GM18858 (cell line): ENCODE results near the gene ACTN4.

ENCODE experiments used
- ATAC-seq: cut with Tn5 transposase; IDR thresholded peaks from one replicate; pipeline ENCODE4 v1.9.1; 2021; ENCODE audit not compliant: unreplicated experiment

ACTN4 gene

DNA sequence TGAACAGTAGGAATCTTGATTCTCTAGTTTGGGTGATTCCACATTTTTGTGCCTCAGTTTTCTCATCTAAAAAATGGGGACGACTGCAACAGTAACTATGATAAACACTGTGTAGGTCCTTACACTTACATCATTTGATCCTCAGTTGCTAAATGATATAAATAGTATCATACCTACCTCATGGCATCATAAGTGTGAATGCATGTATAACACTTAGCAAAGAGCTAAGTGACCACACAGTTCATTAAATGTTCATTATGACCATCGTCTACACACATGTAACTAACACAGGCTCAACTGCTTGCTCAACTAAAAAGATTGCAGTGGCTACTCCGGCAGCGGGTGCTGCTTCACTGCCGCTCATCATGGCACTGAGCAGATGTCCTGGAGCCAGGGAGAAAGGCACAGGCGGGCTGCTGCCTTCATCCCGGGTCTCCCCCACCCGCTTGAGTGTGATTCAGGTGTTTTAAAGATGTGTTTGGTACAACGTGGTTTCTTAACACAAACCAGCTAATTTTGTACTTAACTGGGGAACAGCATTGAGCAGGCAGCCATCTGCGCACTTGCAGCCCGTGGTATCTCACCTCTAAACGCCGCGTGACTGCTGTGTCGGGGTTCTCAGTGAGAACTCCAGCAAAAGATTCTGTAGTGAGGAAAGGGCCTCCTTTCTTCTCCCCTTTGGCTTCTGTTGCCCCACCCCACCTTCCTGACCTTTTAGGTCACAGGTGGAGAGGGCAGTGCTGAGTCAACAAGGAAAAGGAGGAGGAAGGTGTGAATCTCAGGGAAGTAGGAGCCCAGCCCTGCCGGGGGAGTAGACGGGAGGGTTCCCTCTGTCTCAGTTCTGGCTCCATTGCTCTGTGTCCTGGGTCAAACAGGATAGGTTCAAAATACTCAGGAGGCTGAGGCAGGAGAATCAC is 11.7 kb upstream of the ACTN4 start:
- no peak for ATAC-seq

DNA sequence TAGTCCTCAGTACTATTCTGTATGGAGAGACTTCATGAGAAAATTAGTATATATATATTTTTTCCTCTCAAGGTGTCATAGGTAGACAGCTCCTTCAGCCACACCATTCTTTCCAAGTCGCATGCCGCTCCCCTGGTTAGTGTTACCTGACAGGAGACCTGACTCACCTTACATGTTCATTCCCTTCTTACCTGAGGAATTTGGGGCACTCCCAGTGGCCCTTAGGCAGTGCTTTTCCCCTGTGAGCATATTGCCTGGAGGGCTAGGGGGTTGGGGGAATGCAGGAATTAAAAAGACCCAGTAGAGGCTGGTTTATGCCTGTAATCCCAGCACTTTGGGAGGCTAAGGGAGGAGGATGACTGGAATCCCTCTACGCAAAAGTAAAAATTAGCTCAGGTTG is 9.0 kb upstream of the ACTN4 start:
- no peak for ATAC-seq

DNA sequence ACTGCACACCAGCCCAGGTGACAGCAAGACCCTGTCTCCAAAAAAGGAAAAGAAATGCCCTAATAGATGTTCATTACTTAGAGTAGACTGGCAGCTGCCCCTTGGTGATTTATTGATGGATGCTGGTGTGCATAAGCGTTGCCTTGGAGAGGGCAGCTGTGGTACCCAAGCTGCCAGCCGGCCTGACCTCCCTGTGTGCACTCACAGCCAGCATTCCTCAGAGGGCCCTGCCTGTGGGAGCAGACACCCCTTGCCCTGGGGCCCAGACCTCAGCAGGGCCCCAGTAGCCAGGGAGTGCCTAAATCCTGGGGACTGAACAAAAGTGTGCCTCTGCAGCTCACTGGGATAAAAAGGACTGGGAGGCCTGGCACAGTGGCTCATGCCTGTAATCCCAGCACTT is 7.8 kb upstream of the ACTN4 start:
- ATAC-seq = no peak

DNA sequence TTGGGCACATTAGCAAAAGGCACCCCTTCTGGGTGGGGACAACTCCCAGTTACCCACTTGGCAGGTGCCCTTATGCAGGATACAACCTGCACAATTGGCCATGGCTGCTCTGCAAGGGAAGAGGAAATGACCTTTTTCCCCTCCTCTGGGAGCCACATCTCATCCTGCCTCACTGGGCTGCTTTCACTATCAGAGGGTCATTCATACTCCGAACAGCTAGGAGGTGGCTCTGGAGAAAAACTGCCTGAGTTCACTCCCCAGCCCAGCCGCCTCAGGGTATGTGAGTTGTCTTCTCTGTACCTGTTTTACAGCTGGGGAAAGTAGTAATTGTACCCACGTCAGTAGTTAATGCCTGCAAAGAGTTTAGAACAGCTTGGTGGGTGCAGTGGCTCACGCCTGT is 7.1 kb upstream of the ACTN4 start:
- ATAC-seq = no peak

DNA sequence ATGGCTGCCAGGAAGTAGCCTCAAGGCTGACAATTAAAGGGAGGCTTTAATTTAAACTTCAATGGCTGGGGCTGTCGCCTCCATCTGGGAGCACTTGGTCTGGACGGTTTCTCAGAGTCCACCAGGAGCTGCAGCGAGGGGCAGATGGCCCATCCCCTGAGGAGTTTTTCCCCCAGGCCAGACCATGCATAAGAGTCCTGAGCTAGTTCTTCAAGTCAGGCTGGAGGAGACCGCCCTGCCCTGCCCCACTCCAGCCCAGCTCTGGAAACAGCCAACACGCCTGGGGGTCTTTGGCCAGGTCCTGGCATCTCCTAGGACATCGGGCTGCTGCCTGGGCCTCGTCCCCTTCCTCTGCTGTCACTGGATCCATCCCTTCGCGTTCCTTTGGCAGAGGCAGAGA is 5.3 kb upstream of the ACTN4 start:
- ATAC-seq = no peak

DNA sequence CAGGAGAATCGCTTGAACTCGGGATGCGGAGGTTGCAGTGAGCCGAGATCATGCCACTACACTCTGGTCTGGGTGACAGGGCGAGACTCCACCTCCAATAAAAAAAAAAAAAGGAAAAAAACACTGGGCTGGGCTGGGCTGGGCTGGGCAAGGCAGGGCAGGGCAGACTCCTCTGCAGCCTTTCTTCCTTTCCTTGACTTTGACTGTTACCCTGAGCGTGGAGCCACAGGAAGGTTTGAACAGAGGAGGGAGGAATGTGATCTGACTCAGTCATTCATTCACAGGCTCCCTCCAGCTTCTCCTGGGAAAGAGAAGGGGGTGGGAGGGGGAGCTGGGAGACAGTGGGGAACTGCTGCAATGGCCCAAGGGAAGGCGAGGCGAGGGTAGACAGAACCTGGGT is 2.7 kb upstream of the ACTN4 start:
- ATAC-seq = no peak

DNA sequence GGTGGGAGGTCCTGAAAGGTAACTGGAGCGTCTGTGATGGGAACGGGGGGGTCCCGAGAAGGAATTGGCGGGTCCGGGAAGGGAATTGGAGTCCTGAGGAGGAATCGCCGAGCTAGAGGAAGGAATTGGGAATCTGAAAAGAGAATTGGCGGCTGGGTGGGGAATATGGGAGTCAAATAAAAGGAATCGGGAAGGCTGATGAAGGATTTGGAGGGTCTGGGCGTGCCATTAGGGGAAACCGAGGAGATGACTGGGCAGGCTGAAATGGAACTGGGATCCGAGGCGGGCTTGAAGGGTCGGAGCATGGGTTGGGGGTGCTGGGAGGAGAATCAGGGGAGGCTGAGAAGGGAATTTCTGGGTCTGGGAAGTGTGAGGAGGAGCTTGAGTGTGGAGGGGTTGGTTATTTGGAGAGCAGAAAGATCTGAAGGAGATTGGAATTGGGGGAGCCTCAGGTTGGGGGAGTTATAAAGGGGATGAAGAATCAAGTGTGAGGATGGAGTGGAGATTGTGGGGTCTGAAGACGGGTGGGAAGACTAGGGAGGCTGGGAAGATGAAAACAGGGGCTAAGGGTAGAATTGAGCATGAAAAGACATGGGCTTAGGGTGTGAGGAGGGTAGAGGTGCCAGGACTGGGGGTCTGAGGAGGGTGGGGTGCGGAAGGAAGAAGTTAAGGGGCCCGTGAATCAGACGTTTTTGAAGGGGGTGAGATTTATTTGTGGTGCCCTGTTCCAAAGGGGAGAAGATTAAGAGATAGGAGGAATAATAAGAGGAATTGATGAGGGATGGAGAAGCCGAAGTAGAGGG is 718 bp downstream of the ACTN4 start:
- no peak for ATAC-seq

DNA sequence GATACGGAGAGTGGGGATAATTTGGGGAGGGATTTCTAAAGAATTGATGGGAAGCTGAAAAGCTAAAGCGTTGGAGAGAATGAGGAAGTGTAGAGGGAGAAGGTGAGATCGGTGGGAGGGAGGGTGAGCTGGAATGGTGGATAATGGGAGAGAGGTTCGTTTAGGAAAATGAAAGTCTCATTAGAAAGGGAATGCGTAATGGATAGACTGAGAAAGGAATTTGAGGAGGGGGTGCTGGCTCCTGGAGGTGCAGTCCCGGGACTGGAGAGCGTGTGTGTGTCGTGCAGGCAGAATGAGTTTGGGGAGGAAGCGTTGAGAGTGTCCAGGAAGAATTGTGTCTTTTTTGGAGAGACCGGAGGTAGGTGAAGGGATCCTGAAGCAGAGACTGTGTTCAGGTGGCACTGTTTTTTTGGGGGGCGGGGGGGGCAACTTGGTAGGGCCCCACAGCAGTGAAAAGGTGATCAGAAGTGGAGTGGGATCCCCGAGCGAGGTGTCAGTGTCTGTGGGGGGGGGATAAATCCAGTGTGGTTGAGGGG is 1.4 kb downstream of the ACTN4 start:
- ATAC-seq = no peak

DNA sequence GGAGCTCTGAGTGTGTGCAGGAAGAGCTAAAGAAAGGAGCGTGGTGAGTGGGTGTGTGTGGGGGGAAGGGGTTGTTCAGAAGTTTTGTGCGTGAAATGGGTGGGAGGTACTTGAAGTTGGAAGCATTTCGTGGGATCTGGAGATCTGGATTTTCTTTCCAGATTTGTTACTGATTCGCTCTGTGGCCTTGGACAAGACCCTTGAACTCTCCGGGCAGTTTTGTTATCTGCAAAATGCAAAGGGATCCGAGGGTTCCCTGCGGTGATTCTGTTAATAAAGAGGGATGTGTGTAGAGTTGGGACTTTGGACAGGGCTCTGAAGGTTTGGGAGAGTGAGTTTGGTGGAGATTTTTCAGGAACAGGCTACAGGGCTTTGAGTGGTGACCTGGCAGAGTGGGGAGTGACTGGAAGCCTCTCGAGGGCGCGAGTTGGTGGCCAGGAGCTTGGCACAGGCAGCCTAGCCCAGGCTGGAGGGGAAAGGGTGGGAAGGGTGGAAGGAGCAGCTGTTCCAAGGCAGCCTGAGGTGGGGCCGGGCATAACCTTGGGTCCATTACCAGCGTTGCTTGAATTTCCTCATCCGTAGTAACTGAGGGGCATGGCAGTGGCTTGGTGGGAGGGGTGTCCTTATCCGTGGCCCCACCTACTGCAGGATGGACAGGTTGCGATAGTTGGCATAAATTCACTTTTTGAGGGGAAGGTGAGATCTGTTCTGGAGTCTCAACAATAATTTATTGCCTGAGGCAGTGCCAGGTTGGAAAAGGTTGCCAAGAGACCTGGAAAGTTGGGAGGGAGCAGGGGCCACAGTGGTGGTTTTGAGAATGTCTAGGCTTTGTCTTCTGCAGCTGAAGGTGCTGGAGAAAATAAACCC is 2.1 kb downstream of the ACTN4 start:
- ATAC-seq = no peak

DNA sequence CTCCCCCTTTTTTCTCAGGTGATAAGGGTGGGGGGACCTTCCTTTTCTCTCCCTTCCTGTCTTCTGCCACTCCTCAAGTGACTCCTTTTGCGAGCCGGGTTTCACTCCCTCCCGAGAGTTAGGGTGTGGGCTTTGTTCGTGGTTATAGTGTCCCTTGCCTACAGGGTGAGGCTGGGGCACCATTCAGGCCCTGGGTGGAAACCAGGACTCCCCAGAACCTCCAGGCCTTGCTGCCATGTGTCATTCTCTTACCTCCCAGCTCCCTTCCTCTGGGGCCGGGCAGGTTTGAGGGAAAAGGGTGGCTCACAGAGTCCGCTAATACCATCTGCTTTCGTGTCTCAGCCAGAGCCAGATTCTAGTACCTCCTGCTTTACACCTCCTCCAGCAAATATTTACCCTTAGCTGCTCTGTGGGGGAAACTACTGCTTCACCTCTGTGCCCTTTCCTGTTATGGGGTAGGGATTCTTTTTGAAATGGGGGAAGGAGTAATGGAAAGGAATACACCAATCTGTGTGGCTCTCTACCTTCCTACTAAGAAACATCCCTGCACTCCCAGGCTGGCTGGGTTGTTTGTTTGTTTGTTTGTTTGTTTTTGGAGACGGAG is 2.8 kb downstream of the ACTN4 start:
- no peak for ATAC-seq

DNA sequence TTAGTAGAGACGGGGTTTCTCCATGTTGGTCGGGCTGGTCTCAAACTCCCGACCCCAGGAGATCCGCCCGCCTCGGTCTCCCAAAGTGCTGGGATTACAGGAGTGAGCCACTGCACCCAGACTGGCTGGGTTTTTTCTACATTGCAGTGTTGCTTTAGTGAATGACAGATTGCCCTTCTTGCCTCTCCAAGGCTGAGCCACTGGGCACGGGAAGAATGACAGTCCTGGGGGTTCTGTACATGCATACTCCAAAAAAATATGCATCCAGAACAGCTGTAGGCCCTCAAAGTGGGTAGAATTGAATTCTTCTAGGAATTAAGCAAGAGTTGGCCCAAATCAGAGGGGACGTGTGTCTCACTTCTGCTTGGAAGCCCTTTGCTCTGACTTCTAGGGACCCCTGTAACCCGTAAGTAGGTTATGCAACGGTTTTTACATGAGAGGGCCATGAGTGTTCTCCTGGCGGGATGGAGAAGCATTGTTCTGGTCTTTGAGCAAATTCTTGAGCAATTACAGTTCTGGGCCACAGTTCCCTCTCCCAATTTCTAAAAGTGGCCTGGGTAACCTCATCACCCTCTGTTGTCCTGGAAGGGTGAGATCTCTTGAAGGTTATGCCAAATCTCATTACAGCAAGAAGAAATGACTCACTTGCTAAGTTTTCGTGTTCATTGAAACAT is 3.6 kb downstream of the ACTN4 start:
- no peak for ATAC-seq

DNA sequence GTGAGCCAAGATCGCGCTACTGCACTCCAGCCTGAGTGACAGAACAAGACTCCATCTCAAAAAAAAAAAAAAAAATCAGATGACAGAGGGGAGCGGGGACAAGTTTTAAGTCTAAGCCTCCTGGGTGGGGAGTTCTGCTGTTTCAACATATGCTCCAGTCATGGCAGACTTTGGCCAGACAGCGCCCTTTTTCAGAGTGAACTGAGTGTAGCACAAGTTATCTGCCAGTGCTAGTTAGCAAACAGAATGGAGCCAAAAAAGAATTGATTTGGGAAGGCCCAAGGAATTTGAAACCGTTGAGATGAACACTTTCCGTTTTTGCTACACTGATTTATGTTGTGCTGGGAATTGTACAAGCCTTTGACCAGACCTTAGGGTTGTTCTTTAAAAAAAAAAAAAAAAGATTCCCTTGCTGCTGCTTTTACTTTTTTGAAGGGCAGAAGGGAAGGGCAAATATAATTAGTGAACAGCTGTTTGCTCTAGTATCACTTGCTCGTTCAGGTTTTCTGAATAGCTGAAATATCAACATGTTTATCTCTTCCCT is 5.7 kb downstream of the ACTN4 start:
- no peak for ATAC-seq

DNA sequence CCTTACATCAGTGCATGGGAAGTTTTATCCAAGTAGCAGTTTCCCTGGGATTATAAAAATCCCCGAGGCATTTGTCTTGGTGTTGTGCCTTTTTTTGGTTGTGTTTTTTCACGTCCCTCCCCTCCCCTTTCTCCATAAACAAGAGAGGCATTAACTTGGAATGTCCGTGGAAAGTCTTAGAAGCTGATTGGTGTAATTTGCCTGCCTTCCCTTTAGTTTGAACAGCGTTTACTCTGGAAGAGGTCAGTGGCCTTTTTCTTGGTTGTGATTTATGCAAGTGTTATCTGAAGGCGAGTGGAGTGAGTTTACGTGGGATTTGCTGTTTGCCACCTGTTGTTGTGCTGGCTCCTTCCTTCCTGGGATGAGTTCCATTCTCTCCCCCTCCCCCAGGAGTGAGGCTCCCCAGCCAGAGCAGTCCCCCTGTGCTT is 7.2 kb downstream of the ACTN4 start:
- no peak for ATAC-seq

DNA sequence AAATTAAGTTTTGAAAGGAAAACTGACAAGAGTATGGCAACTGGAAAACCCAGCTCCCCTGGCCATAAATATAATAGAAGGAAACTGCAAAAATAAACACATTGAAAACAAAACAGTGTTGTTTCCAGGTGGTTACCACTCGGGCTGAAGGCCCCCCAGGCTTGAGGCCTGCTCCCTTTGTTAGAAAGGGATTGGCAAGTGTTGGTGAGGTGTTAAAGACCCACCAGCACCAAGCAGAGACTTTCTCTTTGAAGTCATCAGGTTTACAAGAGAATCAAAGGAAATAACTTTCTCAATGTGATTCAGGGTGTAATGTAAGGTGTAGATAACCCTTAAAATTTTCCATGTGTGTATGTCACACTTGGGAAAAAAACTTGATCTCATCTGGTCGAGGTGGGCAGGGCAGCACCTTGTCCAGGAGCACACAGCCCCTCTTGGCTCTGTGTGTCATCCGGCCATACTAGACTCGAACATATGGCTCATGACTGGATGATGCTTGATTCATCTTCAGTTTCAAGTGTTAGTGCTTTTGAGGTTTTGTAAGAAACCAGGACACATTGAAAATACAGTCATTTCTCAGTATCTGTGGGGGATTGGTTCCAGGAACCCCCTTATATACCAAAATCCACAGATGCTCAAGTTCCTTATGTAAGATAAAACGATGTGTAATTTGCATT is 7.8 kb downstream of the ACTN4 start:
- ATAC-seq = no peak

DNA sequence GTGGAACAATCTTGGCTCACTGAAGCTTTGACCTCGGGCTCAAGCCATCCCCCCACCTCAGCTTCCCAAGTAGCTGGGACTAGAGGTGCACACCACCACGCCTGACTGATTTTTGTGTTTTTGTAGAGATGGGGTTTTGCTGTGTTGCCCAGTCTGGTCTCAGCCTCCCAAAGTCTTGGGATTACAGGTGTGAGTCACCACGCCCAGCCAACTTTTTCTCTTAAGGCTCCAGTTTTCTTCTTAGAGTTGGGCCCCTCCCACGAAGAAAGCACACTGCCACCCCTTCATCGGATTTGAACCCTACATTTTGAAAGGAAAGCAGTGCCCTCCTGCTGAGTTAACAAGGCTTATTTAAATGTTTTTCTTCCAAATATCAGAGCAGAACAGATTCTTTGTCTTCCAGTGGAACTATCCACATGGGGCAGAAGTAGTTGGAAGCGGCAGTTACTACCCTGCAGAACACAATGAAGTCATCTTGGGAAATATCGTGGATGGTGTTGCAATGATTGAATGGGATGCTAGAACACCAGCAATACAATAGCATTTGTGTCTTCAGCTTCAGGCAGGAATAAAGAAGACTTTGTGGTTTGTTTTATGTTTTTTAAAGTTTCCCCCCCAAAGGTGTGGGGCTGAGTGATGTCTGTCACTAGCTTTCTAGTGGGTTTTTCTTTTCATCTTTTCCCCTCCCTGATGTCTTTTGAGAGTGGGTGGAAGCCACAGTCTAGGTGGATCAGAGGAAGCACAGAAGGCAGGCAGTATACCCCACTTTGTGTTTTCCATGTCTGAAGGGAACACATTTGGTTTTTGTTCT is 8.9 kb downstream of the ACTN4 start:
- ATAC-seq = no peak

DNA sequence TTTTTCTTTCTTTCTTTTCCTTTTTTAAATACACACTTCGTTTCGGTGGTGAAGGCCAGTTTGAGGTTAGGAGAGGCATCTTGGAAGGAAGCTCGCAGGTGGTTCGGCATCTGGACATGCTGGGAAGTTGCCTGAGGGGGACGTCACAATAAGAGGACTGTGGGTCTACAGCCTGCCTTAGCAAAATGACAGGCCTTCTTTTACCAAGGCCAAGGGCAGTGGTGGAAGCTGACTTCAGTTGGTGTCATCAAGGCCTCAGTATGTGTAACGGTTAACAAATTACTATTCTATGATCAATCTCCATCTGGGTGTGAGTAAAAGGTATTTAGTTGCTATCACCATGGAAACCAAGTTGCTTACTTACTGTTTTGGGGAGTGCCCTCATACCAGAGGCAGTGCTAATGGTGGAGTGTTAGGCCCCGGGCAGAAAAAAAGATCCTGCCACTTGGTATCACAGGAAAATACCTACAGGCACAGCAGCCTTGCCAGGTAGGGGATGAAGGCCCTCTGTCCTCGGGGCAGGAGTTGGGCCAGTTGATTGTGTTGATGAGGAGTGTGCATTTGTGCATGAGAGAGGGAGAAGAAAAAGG is 10.3 kb downstream of the ACTN4 start:
- no peak for ATAC-seq

DNA sequence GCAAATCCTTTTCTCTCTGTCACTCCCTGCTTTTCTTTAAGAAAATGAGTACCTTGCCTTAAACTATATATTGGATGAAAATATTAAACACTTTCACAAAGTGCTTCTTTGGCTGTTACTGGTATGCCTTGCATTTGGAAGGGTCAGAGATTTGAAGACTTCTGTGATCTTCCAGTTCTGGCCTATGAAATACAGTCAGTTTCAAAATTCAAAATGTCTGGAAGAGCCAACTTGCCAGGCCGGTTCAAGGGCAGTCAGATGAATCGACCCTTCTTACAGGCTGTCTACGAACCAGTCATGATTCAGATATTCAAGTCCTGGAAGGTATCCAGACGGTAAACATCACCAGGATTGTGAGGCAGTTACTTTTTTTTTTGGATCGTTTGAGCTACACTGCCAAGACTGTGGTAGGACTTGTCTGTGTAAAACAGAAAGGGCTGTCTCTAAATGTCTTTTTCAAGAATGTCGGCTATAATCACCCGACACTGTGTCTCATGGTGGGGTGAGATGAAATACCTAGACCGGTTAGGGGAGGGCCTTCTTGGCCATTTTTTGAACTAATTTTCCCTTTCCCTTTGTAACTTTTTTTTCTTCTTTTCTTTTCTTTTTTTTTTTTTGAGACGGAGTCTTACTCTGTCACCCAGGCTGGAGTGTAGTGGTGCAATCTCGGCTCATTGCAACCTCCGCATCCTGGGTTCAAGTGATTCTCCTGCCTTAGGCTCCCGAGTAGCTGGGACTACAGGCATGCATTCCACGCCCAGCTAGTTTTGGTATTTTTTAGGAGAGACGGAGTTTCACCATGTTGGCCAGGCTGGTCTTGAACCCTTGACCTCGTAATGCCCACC is 11.2 kb downstream of the ACTN4 start:
- ATAC-seq = no peak
